PC-3 (cell line): ENCODE measurements around the gene MEG3. TPM values are rescaled to one million over a fixed set of nuclear protein-coding genes. Genes with fewer than 3 reads are reported as not detected.

Experiments
- ATAC-seq: fragments of 200-7000 bp; cut with Tn5 transposase; 2 replicates; pipeline ENCODE4 v1.9.1; 2020; ENCODE audit warnings: mild to moderate bottlenecking, moderate library complexity
- BruUV-seq: library from RNA; stranded (reverse); fragments of 400-500 nt; replicated peaks from 2 replicates; lab custom pipeline; 2021; lab: Mats Ljungman, UMichigan
- CTCF ChIA-PET: fragments of 300-600 bp; sonication (Branson Sonifier 250); formaldehyde crosslinking; loops from one replicate; lab custom pipeline; 2022; ENCODE audit warnings: antibody characterized with exemption; lab: Charles Lee
- POLR2A ChIA-PET: fragments of 300-600 bp; sonication (Branson Sonifier 250); formaldehyde crosslinking; loops from one replicate; lab custom pipeline; 2022; ENCODE audit warnings: antibody characterized with exemption; ENCODE audit not compliant: unreplicated experiment; lab: Charles Lee
- DNase-seq: peaks from one replicate; pipeline ENCODE4 v3.0.0-alpha.2; 2015
- H2AFZ ChIP-seq: fragments of 300-600 bp; sonication (generic); 2 replicates; pipeline ENCODE4 v1.6.0; 2016; ENCODE audit warnings: antibody characterized with exemption, low read length
- H3F3A ChIP-seq: fragments of 300-600 bp; sonication (generic); one replicate; pipeline ENCODE4 v1.6.0; 2017; ENCODE audit warnings: antibody characterized with exemption, low read length, control low read depth, mild to moderate bottlenecking; ENCODE audit not compliant: unreplicated experiment
- H3K27ac ChIP-seq: fragments of 300-600 bp; sonication (generic); 2 replicates; pipeline ENCODE4 v1.5.1; 2016; ENCODE audit warnings: mild to moderate bottlenecking, low read length
- H3K27me3 ChIP-seq: fragments of 300-600 bp; sonication (generic); 2 replicates; pipeline ENCODE4 v1.6.1; 2016; ENCODE audit warnings: low read length, mixed read lengths
- H3K36me3 ChIP-seq: fragments of 300-600 bp; sonication (generic); 2 replicates; pipeline ENCODE4 v1.6.1; 2016; ENCODE audit warnings: low read depth, mixed run types, low read length, mixed read lengths
- H3K4me1 ChIP-seq: fragments of 300-600 bp; sonication (generic); 2 replicates; pipeline ENCODE4 v1.5.1; 2016; ENCODE audit warnings: low read length; ENCODE audit not compliant: insufficient read depth
- H3K4me2 ChIP-seq: fragments of 300-600 bp; sonication (generic); 2 replicates; pipeline ENCODE4 v1.6.0; 2016; ENCODE audit warnings: low read length
- H3K4me3 ChIP-seq: fragments of 300-600 bp; sonication (generic); 2 replicates; pipeline ENCODE4 v1.5.1; 2016; ENCODE audit warnings: mild to moderate bottlenecking, low read length, mixed read lengths
- H3K79me2 ChIP-seq: fragments of 300-600 bp; sonication (generic); 2 replicates; pipeline ENCODE4 v1.6.1; 2017; ENCODE audit warnings: low read length, mixed read lengths
- H3K9ac ChIP-seq: fragments of 300-600 bp; sonication (generic); 2 replicates; pipeline ENCODE4 v1.6.0; 2016; ENCODE audit warnings: mild to moderate bottlenecking, low read length
- H3K9me2 ChIP-seq: fragments of 300-600 bp; sonication (generic); replicated peaks from 2 replicates; pipeline ENCODE4 v1.6.1; 2016; ENCODE audit warnings: mixed run types, low read length, mixed read lengths
- H3K9me3 ChIP-seq: fragments of 300-600 bp; sonication (generic); 2 replicates; pipeline ENCODE4 v1.6.1; 2016; ENCODE audit warnings: low read length, mixed read lengths
- H4K20me1 ChIP-seq: fragments of 300-600 bp; sonication (generic); 2 replicates; pipeline ENCODE4 v1.6.1; 2016; ENCODE audit warnings: low read length, mixed read lengths
- EZH2 ChIP-seq: fragments of 300-600 bp; sonication (generic); IDR thresholded peaks from one replicate; pipeline ENCODE4 v1.6.1; 2017; ENCODE audit warnings: antibody characterized with exemption, mild to moderate bottlenecking, low read length; ENCODE audit not compliant: unreplicated experiment
- EZH2phosphoT487 ChIP-seq: fragments of 300-600 bp; sonication (generic); IDR thresholded peaks from 2 replicates; pipeline ENCODE4 v1.6.1; 2018; ENCODE audit warnings: mild to moderate bottlenecking, antibody characterized with exemption, low read length, borderline replicate concordance
- intact Hi-C: fragments of 100-400 bp; cut with micrococcal nuclease; formaldehyde crosslinking; loops from 2 replicates; pipeline ENCODE4 v1.9.0; 2023
- total RNA-seq: library from RNA; depleted of rRNA; stranded (reverse); fragments of >200 nt; gene quantifications from 2 replicates; pipeline ENCODE4 v1.2.3, GENCODE V29; 2014
- TF ChIP-seq, protein P1 (sequence below): fragments of 300-600 bp; sonication (generic); conservative IDR thresholded peaks from 2 replicates; pipeline ENCODE4 v1.5.1; 2017; ENCODE audit warnings: antibody characterized with exemption, low read depth, mild to moderate bottlenecking, low read length

MEG3 gene
- total RNA-seq, 1 experiment from 2014 or later = not detected

DNA sequence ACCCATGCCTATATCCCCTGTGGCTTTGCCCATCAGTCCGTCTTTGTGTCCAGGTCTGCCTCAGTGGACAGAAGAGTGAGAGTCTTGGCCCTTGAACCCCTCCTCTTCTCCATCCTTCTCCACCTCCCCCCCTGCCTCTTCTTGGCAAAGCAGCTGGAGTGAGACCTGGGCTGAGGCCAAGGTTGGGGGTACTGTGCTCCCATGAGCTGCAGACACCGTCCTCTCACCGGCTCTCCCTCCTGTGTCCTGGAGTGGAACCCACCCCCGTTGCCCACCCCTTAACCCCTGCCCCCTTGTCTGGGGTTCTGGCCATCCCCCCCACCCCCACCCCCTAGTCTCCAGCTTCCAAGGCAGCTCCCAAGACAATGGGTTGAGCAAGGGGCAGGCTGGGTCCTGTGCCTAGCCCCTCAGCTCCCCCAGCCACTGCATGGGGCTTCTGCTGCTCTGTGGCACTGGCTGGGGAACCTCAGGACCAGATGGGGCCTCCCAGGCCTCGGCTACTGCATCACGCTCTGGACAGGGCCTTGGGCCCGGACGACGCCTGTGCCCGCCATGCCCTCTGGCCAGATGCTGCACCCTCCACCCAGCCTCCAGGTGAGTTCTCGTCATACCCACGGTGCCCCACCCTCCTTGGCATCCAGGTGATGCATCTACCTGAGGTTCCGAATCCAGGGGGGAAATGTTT is 41.9 kb downstream of the MEG3 start:
- BruUV-seq = no TSS peak

DNA sequence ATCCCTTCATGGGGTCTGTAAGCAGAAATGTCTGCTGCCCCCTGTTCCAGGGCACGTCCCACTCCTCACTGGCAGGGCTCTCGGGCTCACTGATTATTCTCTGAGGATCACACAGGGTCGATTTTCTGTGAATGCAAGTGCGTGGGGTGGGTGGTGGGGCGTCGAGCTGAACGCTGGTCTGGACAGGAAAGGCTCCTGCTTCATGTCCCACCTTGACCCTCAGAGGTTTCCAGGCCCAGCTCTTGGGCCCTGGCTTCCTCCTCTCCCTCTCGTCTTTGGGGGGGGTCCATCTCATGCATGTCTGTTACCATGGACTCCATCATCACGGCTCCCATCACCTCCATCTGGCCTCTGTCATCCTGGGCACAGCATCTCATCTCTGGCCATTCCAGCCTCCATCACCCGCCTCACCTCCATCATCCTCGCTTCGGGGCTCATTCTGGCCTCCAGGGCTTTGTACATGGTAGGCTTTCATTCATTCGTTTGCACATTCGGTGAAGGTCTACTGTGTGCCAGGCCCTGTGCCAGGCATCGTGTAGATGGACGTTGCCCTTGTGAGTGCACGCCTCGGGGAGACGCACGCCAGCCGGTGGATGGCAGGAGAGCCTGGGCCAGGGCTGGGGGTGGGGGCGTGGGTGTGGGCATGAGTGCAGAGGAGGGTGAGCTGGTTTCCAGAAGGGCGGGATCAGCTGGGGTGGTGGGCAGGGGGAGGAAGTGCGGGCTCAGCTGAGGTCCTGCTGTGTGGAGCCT is 42.9 kb downstream of the MEG3 start:
- H3K79me2 ChIP-seq = no peaks in the 10 kb centered on the region
- no peaks in the 10 kb centered on the region for H3K9me2 ChIP-seq
- no peak for ATAC-seq
- H3K27me3 ChIP-seq = no peaks in the 10 kb centered on the region
- H3K27ac ChIP-seq = no peak overlapping the region
- no peak overlapping the region for H2AFZ ChIP-seq
- H3K4me2 ChIP-seq = no peak overlapping the region
- no peaks in the 10 kb centered on the region for H3K9me3 ChIP-seq
- no peak overlapping the region for H3K4me3 ChIP-seq
- no peaks in the 10 kb centered on the region for H3F3A ChIP-seq
- TF ChIP-seq EZH2phosphoT487 (no peak), EZH2 (no peak)
- TF ChIP-seq, protein P1, sequence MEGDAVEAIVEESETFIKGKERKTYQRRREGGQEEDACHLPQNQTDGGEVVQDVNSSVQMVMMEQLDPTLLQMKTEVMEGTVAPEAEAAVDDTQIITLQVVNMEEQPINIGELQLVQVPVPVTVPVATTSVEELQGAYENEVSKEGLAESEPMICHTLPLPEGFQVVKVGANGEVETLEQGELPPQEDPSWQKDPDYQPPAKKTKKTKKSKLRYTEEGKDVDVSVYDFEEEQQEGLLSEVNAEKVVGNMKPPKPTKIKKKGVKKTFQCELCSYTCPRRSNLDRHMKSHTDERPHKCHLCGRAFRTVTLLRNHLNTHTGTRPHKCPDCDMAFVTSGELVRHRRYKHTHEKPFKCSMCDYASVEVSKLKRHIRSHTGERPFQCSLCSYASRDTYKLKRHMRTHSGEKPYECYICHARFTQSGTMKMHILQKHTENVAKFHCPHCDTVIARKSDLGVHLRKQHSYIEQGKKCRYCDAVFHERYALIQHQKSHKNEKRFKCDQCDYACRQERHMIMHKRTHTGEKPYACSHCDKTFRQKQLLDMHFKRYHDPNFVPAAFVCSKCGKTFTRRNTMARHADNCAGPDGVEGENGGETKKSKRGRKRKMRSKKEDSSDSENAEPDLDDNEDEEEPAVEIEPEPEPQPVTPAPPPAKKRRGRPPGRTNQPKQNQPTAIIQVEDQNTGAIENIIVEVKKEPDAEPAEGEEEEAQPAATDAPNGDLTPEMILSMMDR = no peak
- H3K36me3 ChIP-seq = no peaks in the 10 kb centered on the region
- H3K9ac ChIP-seq = no peak overlapping the region
- ChIA-PET POLR2A (no interaction called here), CTCF (no interaction called here)
- DNase-seq = no peak
- no TSS peak for BruUV-seq
- H4K20me1 ChIP-seq = no peaks in the 10 kb centered on the region
- no peaks in the 10 kb centered on the region for H3K4me1 ChIP-seq
- intact Hi-C loops = no loop called here

More for the DNA sequence above, 41.9 kb downstream of the MEG3 start:
- Histone ChIP-seq H3K27ac (no peak overlapping the region), H3K4me2 (no peak overlapping the region), H3K36me3 (no peaks in the 10 kb centered on the region), H3K27me3 (peaks cover 3% of the 10 kb centered on the region; the same call in 1 of the 2 replicates), H3K9me2 (no peaks in the 10 kb centered on the region), H3K4me1 (no peaks in the 10 kb centered on the region), H4K20me1 (no peaks in the 10 kb centered on the region), H3F3A (no peaks in the 10 kb centered on the region), H3K9me3 (no peaks in the 10 kb centered on the region), H3K9ac (no peak overlapping the region), H3K4me3 (no peak overlapping the region), H3K79me2 (no peaks in the 10 kb centered on the region), H2AFZ (no peak overlapping the region)
- intact Hi-C loops = no loop called here
- TF ChIP-seq, protein P1 = no peak
- no peak for TF ChIP-seq EZH2
- no peak for TF ChIP-seq EZH2phosphoT487
- no peak for ATAC-seq
- DNase-seq = no peak
- ChIA-PET POLR2A (interaction anchor here (0.6 kb wide), 1 partner anchor 511 kb away, joined by 4 read pairs; no protein-coding TSS in a partner anchor), CTCF (interaction anchor here (0.6 kb wide), 1 partner anchor 609 kb away, joined by 3 read pairs; no protein-coding TSS in a partner anchor)
